GM19395 (cell line): ENCODE measurements around the gene AANAT.

Experiments
- ATAC-seq: cut with Tn5 transposase; IDR thresholded peaks from one replicate; pipeline ENCODE4 v1.9.1; 2021; ENCODE audit warnings: mild to moderate bottlenecking, moderate library complexity; ENCODE audit not compliant: unreplicated experiment

The AANAT gene

GRCh38 chr17:76467366-76467765 lies at the start of gene AANAT:
Gene AANAT (plus strand): TSS chr17:76467603. CDS start chr17:76468747, 1,144 bp downstream.
- no peak for ATAC-seq

GRCh38 chr17:76419576-76420260 lies 47.7 kb upstream of the AANAT start:
- ATAC-seq, result no peak

- ATAC-seq, result no peak
Measured at GRCh38 chr17:76420356-76421043, 46.9 kb upstream of the AANAT start.

- ATAC-seq, result no peak
Measured at GRCh38 chr17:76421044-76421407, 46.4 kb upstream of the AANAT start.

GRCh38 chr17:76422406-76422805 lies 45.0 kb upstream of the AANAT start:
- ATAC-seq, result no peak

GRCh38 chr17:76422860-76423259 lies 44.5 kb upstream of the AANAT start:
- no peak for ATAC-seq

GRCh38 chr17:76426853-76427252 lies 40.5 kb upstream of the AANAT start:
- ATAC-seq, result no peak

- no peak for ATAC-seq
Measured at GRCh38 chr17:76427501-76428231, 39.7 kb upstream of the AANAT start.

- no peak for ATAC-seq
Measured at GRCh38 chr17:76428511-76428910, 38.9 kb upstream of the AANAT start.

GRCh38 chr17:76431509-76431908 lies 35.9 kb upstream of the AANAT start:
- ATAC-seq, result no peak

GRCh38 chr17:76432004-76432403 lies 35.4 kb upstream of the AANAT start:
- no peak for ATAC-seq

GRCh38 chr17:76432712-76433336 lies 34.6 kb upstream of the AANAT start:
- ATAC-seq, result no peak

GRCh38 chr17:76433693-76434092 lies 33.7 kb upstream of the AANAT start:
- no peak for ATAC-seq

- no peak for ATAC-seq
Measured at GRCh38 chr17:76434870-76435269, 32.5 kb upstream of the AANAT start.

GRCh38 chr17:76435751-76436150 lies 31.7 kb upstream of the AANAT start:
- no peak for ATAC-seq

GRCh38 chr17:76437467-76438402 lies 29.7 kb upstream of the AANAT start:
- ATAC-seq, result no peak

- ATAC-seq, result no peak
Measured at GRCh38 chr17:76438906-76439305, 28.5 kb upstream of the AANAT start.

GRCh38 chr17:76439314-76439928 lies 28.0 kb upstream of the AANAT start:
- ATAC-seq, result no peak

GRCh38 chr17:76440751-76441362 lies 26.5 kb upstream of the AANAT start:
- no peak for ATAC-seq
